NOMO-1 treated with DMSO at 0.1 percent for 48 hours (cell line): Measurements from ENCODE around the gene OR2W3.

ENCODE experiments used
- DNase-seq: peaks from one replicate; lab custom pipeline; 2025; ENCODE audit not compliant: unreplicated experiment; lab: John Stamatoyannopoulos, UW

The OR2W3 gene

DNA sequence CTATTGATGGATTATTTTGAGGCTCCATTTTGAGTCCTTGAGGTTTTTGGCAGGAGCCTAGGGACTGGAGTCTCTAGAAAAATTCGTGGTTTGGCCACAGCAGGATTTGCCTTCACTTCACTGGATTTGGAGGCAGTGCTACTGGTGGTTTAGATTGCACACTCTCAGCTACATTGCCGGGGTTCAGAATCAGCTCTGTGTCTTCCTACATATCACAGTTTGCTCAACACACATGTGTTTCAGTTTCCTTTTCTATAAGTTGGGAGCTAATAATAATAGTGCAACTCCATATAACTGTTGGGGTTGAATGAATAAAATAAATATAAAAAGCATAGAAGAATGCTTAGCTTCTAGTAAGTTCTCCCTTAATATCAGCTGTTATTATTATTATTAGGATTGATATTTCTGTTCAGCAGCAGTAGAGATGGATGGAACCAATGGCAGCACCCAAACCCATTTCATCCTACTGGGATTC, at the start of gene OR2W3:
OR2W3 (plus strand) TSS at position 425 of the 475 bp plus-strand sequence; CDS start at position 425, 0 bp downstream.
- no peak for DNase-seq

DNA sequence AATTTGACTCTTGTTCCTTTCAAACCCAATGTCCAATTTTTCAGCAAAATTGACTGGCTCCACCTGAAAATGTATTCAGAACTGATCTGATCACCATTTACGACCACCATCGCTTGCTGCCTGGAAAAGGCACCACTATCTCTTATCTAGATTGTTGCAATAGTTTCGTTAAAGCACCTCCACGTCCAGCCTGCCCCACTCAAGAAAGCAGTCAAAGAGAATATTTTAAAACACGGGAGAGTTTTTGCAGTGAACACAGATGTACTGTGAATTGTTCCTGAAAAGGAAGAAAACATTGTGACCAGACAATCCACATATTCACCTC, 49.7 kb upstream of the OR2W3 start:
- no peak for DNase-seq

DNA sequence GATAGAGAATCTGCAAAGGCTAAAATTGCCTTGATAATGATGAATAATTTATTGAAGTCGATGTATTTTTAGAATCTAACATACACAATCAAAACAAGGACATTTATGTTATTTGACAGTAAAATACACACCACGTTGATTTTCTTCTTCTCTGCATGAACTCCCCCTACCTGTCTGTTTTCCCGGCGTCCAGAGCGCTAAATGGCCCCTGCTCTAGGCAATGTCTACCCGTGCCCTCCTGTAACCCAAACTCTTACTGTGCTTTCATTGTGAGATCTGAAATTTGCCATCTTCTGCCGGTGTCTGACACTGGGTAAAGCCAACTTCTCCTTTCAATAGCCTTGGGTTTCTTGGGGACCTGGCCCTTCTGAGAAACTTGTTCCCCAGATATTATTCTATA, 47.0 kb upstream of the OR2W3 start:
- DNase-seq: no peak

DNA sequence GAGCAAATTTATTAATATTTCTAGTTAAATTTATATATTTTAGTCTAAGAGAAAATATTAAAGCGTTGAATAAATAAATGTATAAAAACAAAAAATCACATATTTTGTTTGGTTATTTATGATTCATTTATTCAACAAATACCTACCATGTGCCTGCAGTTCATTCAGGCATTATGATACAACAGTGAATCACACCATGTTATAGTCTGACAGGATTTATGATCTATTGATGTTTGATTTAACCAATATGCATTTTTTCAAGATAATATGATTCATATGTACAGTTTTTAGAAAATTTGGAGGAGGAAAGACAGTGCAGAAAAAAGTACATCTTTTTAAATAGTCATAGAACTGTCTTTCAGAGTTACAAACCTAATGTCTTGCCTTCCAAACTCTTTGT, 45.8 kb upstream of the OR2W3 start:
- no peak for DNase-seq

DNA sequence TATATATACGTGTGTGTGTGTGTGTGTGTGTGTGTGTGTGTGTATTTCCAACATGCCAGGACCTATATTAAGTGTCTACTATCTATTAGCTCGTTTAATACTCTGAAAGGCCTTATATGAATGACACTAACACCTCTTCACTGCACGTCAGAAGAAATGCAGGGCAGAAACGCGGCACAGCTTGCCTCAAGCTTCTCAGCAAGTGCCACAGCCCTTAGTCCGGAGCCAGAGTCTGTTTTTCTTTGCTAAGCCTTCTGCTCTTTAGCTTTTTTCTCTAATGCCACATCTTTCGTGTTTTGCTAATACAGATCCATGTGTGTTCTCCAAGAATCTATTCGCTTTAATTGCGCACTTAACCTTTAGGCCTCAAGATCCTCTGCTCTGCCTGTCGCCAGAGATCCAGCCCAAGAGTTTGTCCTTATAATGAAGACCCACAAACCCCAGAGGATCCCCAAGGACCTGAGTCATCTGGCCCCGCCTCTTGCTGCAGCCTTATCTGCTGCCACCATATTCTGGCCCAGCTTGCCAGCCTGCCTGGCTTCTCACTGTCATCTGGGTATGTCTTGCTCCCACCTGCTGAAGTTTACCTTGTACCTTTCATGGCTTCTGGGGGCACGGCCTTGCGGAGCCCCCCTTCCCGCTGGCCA, 40.4 kb upstream of the OR2W3 start:
- no peak for DNase-seq

DNA sequence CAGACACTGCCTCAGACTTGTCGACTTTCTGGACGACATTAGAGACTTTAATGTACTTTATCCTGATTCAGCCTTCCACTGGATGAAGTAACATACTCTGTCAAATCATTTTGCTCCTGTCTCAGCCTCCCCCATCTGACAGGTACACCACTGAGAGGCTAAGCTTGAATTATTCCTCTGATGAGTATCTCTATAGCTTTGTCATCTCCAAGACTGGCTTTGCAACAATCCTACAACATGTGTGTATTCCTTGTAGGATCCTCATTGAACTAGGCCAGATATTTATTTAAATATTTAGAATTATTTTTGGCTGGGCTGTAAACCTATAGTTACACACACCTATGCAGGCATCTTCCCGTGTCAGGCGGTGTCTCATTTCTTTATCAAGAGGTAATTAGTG, 39.5 kb upstream of the OR2W3 start:
- no peak for DNase-seq

DNA sequence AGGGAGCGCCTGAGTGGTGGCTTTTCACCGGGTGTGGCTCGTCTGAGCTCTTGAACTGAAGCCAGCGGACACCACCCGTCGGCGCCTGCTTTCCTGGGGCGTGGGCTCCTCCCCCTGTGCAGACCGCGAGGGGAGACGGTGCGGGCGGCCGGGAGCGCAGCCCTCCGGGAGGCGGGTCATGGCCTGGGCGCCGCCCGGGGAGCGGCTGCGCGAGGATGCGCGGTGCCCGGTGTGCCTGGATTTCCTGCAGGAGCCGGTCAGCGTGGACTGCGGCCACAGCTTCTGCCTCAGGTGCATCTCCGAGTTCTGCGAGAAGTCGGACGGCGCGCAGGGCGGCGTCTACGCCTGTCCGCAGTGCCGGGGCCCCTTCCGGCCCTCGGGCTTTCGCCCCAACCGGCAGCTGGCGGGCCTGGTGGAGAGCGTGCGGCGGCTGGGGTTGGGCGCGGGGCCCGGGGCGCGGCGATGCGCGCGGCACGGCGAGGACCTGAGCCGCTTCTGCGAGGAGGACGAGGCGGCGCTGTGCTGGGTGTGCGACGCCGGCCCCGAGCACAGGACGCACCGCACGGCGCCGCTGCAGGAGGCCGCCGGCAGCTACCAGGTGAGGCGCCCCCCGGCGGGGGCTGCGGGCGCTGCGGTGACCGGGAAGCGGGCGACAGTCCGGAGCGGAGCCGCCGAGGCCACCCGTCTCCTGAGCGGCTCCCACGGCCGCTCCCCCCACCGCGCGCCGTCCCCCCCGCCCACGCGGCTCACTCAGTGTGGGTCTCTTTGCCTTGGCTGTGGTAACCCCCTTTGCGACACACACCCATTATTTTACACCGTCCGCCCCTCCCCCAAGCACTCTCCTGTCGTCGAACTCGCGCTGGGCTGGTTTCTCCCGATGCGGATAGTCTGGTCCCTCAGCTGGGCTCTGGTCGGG, 38.1 kb upstream of the OR2W3 start, which contains the start of gene TRIM58:
TRIM58 (plus strand) TSS at position 119 of the 916 bp plus-strand sequence; CDS start at position 179, 60 bp downstream.
- DNase-seq: no peak

DNA sequence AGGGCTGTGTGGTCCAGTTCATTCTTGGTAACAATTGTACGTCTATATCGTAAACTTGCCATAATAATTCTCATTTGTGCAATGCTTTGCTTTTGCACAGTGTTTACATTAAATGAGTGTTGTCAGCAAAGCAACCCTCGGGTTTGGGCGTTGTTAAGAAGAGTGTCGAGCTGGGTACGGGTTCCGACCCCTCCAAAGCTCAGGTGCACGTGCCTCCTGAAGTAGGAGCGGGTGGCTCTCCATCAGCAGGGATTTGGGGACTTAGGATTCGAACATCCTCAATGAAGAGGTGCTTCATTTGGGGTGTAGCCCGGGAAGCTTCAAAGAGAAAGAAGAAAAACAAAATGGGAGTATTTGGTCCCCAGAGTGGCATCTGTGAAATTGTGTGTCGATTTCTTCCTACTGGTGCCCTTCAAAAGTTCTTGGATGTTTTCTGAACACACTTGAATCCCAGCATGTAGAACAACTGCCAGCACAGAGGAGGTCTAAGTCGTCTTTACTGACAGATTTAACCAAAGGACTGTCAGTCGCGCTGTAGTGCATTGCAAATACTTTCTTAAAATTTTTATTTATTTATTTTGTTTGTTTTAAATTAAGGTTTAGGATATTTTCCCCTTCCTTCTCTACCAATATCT, 37.3 kb upstream of the OR2W3 start:
- DNase-seq: no peak

DNA sequence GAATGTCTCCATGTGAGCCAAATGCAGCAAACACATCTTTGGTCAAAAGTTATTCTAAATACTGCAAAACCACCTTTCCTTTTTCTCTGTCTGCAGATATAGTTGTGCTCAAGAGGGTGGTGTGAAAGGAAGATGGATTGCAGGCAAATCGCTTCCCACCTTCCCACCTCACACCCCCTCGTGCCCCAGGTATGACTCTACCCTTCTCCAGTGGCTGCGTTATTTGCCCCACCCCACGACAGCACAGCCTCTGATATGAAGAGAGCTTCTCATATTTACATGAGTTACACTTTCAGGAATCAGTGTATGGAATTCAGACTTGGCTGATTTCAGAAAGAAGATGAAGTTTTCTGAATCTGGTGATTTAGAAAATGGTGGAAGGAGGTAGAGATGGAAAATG, 32.6 kb upstream of the OR2W3 start:
- DNase-seq: no peak

DNA sequence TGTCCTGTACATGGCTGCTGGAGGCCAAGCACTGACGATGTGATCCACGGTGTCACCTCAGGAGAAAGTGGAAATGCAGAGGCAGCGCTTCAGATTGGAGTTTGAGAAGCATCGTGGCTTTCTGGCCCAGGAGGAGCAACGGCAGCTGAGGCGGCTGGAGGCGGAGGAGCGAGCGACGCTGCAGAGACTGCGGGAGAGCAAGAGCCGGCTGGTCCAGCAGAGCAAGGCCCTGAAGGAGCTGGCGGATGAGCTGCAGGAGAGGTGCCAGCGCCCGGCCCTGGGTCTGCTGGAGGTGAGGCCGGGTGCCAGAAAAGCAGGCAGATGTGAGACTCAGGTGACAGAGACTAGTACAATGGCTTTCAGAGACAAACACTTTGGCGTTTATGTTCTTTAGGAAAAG, 30.7 kb upstream of the OR2W3 start:
- no peak for DNase-seq

DNA sequence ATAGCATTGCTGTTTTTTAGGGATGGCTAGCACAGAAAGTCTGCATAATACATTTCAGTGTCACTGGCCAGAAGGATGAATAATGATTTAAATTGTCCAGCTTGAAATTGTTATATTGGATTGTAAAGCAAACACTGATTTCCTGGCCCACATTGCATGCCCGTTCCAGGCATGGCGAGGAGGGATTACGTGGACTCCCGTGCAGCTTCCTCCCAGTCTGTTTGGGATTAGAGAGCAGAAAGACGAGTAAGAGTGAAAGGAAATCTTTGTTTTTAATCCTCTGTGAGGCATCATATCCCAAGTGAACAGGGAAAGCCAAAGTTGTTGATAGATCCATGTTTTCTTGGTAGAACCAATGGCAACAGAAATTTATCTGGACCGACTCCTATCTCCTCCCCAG, 30.0 kb upstream of the OR2W3 start:
- no peak for DNase-seq

DNA sequence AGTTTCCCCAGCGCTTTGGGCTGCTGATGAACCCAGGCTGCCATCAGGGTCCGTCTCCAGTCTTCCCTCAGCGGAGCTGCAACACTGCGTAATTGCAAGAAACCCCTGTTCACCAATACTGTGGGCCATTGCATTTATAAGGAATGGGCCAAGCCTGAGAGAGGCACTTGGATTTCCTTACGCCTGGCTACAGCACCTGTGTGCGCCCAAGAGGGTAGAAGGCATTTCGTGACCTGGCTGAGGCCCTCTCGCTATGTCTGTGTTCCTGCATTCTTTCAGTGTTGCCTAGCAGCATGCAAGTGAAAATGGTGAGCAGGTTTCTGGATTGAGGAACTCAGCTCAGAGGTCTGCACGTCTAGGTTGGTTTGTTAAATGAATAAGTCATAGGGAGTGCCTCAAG, 12.0 kb upstream of the OR2W3 start:
- no peak for DNase-seq

DNA sequence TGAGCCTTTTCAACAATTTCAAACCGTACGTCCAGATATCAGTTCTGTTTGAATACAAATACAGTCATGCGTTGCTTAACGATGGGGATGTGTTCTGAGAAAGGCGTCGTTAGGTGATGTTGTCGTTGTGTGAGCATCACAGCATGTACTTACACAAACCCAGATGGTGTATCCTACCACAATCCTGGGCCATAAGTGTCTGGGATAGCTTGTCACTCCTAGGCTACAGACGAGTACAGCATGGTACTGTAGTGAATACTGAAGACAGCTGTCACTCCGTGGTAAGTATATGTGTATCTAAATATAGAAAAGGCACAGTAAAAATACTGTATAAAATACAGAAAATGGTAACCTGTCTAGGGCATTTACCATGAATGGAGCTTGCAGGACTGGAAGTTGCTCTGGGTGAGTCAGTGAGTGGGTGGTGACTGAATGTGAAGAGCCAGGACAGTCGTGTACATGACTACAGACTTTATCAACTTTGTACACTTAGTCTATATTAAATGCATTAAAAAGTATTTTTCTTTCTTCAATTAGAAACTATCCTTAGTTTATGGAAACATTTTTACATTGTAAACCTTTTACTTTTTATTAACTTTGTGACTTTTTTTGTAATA, 10.5 kb upstream of the OR2W3 start:
- DNase-seq: no peak

DNA sequence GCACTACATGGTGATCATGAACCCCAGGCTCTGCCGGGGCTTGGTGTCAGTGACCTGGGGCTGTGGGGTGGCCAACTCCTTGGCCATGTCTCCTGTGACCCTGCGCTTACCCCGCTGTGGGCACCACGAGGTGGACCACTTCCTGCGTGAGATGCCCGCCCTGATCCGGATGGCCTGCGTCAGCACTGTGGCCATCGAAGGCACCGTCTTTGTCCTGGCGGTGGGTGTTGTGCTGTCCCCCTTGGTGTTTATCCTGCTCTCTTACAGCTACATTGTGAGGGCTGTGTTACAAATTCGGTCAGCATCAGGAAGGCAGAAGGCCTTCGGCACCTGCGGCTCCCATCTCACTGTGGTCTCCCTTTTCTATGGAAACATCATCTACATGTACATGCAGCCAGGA, 589 bp downstream of the OR2W3 start:
- no peak for DNase-seq

DNA sequence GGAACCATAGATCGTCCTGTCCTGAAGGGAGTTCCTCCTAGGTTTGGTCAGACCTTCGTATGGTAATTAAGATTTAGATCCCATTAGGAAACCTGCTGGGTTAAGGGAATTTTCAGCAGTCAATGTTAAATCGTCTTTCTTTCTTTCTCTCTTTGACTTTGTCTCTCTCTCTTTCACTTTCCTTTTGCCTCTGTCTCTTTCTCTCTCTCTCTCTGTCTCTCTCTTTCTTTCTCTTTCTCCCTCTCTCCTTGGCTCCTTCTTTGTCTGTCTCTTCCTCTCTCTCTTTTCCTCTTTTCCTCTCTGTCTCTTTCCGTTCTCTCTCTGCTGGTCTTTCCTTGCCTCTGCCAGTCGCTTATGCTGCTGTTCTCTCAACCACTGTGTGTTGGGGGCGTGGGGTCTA, 8.7 kb downstream of the OR2W3 start:
- no peak for DNase-seq

DNA sequence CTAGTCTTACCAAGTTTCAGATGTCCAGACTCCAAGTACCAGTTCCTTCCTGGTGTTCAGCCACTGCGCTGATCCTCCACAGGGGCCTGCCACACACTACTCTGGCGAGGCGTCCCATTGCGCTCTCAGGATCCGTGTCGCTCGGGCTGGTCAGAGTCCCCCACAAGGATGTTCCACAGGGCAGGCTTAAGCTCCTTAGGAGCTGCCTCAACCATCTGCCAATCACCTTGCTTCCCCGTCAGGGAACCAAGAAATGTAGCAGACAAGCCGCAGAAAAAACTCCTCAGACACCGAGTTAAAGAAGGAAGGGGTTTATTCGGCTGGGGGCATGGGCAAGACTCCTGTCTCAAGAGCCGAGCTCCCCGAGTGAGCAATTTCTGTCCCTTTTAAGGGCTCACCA, 9.8 kb downstream of the OR2W3 start:
- DNase-seq: no peak

DNA sequence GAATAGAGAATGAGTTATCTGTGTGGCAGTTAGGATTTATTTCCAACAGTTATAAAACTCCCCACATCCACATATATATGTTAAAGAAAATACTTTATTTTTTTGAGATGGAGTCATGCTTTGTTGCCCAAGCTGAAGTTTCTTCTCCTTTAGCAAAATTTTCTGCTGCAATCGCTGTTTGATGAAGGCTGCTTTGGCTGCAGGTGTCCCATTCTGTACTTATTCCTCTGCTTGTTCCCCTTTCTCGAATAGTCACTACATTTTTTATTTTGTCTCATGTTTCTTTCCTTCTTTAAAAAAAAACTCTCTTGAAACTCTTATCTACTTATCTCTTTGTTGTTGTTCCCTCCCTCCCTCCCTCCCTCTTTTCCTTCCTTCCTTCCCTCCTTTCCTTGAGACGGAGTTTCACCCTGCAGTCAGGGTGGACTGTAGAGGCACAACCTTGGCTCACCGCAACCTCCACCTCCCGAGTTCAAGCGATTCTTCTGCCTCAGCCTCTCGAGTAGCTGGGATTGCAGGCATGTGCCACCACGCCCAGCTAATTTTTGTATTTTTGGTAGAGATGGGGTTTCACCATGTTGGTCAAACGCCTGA, 10.6 kb downstream of the OR2W3 start:
- DNase-seq: no peak

DNA sequence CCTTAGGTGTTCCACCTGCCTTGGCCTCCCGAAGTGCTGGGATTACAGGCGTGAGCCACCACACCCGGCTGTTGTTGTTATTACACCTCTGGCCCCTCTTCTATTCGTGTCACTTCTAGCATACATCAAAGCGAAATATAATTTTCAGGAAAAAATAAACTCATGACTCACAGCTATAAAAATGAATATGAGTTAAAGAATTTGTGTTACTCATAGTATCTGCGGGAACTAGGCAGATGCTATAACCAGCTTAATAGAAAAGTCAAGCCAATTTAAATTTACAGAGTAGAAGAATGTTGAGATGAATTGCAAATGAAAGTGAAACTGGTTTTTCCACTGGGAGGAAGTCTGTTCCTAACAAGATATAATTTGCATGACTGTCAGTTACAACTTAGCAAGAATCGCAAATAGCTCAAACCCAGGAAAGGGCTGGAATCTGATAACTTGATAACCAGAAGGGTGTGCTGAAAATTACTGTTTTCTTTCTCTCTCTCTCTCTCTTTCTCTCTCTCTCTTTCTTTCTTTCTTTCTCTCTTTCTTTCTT, 11.2 kb downstream of the OR2W3 start:
- DNase-seq: peak; percentile 25

DNA sequence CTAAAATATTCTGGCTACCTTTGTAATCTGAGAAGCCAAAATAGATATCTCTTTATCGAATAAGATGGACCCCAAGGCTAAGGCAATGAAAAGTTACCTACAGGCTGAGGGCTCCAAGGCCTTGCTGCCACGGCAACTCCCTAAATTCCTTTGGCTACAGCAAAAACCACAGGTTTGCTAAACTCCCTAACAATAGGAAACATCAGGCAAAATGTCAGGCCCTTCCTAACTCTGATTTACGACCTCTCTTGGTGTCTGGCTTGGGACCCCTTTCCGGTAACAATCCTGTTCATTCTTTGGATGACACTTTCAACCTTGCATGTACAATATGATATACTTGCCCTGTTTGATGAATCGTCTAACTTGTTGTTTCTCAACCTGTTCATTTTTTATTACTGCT, 13.4 kb downstream of the OR2W3 start:
- no peak for DNase-seq

DNA sequence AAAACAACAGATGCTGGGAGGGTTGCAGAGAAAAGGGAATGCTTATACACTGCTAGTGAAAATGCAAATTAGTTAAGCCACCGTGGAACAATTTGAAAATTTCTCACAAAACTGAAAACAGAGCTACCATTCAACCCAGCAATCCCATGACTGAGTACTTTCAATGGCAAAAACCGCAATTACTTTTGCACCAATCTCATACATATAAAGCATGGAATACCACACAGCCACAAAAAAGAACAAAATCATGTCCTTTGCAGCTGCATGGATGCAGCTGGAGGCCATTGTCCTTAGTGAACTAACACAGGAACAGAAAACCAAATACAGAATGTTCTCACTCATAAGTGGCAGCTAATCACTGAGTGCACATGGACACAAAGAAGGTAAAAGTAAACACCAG, 18.4 kb downstream of the OR2W3 start:
- DNase-seq: no peak
